Measurements from ENCODE around the gene GRIK3.

Gene GRIK3

DNA sequence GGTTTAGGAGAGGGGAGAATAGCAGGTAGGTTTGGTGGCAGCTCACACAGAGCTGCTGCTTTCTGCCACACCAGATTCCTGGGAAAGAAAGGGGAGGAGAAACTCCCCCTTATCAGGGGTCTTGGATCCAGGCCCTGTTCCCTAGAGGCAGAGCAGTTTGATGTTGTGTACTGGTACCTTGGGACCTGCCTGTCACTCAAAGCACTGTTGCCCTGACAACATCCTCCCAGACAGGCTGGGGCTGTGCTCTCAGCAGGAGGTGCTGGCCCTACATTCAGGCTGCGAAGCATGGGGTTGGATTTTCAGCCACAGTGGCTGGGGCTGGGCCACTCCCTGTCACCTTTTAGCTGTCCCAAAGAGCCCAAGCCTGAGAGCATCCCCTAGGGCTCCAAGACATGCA is 188.0 kb downstream of the GRIK3 start:
- no peak for DNase-seq

DNA sequence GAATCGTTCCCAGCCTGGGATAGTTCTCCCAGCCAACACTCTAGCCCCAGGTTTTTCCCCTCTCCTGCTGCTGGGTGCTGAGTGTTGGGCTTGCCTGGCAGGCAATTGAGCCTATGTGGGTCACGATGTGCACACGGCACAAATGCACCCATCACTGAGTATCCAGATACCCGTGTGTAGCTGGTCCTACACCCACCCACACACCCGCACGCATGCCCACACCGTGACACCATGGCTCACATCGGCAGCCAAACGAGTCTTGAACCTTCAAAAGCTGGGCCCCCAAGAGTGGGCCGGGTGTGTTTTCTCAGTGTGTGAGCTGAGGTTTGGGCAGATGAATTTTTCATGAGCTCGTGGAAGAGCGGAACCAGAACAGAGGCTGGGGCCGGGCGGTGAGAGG is 188.5 kb downstream of the GRIK3 start:
- no peak for DNase-seq

DNA sequence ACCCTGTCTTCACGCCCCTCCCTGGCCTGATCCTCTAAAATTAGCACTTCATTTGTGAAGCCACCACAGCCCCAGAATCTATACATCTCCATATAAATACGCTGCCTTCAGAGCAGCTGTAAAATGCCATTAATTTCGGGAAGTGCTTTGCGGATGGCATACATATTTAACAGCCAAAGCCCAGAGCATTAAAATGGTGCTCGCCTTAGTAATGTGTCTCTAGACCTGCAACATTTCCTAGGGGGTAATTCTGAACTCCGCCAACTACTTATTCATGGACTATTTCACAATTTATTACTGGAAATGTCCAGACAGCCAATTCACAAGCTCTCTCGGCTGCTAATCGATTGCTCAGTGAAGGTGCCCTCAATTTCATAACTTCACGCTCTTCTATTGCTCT is 189.4 kb downstream of the GRIK3 start:
- no peak for DNase-seq

DNA sequence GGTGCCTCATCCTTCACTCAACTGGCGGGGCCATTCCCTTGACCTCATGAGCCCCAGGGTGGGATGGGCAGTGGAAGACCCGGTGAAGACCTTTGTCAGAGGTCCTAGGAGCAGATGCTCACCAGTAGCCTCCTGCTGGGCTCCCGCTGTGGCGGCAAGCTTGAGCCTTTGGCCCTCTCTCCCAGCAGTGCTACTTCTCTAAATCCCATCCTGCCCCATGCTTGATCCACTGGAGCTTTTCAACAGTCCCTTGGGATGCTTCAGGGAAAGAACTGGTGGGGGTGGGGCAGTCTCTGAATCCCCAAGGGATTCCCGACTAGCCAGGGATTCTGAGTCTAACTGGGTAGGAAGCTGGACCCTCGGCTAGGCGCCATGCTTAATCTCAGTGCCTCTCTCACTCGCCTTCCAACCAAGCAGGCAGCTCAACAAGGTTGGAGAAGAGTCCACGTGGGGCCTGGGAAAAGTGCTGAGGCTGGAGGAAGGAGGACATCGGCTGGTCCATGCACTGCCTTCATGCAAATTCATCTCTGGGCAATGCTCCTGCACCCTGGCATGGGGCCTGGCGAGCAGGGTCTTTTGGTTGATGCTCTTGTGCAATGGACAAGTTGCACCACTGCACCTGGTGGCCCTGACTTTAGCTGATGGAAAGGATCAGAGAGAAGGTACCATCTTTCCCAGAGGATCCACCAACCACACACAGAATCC is 190.3 kb downstream of the GRIK3 start:
- no peak for DNase-seq

DNA sequence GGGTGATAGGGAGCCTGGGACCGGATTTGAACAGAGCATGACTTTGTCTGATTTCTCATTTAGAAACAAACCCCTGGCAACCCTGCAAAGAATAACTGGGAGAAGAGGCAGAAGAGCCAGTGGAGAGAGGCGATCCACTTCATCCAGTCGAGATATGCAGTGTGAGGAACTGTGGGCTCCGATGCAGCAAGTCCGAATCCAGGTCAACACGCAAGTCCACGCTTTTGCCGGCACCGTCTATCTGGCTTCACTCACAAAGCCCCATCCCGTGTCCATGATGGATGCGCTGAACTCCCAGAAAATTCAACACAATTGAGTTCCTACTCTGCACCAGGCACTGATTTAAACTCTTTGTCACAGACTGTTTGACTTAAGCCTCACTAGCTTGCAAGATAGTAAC is 191.3 kb downstream of the GRIK3 start:
- no peak for DNase-seq

DNA sequence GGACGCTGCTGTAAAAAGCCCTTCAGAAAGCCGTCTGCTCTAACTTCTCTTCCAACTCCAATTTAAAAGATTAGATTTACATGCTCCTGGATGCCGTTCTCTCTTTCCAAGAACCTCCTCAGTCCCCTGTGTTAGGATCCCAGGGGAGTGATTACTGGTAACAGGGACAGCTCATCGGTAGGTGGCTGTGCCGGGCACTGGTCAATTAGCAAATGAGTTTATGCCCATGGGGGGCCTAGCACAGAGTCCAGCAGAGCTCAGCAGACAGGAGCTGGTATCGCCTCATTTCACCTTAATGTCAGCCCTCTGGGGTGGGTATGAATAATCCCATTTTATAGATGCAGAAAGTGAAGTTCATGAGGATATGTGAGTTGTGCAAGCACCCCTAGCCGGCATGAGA is 191.9 kb downstream of the GRIK3 start:
- no peak for DNase-seq

DNA sequence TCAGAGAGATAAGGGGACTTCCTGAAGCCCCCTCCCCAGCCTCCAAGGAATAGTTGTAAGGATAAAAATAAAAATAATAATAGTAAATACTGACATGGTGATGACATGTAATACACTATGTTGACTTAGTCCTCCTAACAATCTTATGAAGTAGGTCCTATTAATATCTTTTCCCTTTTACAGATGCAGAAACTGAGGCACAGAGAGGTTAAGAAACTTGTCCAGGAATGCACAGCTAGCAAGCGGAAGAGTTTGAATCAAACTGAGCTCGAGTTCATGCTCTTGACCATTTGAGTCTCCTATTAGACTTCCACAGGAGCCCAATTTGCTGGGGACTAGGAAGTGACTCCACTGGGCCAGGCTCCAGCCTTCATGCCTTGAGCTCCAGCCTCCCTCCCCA is 194.8 kb downstream of the GRIK3 start:
- DNase-seq: no peak

DNA sequence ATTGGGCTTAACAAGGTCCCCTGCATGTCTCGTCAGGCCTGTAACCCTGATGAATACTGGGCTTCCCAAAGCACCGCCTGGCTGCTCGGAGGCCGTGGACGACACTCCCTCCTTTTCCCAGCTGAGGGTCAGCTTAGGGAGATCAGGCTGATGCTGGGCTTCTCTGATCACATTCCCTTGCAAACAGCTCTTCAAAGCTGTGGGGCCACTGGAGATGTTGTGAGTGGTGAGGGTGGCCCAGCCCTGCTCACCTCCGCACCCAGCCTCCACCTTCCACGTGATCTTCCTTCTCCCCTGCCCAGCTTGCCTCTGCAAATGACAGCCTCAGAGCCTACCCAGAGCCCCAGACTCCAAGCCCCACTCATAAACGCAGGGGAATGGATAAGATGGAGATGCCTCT is 195.4 kb downstream of the GRIK3 start:
- no peak for DNase-seq

DNA sequence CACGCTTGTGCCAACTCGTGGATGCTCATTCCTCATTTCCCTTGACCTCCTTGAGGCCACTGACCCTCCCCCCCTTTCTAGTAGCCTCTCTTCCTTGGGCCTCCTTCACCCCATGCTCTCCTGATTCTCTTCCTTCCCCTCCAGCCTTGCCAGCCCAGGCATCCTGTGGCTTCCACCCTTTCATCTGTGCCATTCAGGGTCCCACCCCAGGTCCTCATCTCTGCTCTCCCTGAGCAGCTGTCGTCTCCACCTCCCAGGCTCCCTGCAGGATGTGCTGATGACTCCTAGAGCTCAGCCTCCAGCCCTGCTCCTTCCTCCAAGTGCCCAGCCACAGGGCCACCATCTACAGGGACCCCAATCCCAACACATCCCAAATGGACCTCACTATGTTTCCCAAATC is 197.4 kb downstream of the GRIK3 start:
- DNase-seq: no peak

DNA sequence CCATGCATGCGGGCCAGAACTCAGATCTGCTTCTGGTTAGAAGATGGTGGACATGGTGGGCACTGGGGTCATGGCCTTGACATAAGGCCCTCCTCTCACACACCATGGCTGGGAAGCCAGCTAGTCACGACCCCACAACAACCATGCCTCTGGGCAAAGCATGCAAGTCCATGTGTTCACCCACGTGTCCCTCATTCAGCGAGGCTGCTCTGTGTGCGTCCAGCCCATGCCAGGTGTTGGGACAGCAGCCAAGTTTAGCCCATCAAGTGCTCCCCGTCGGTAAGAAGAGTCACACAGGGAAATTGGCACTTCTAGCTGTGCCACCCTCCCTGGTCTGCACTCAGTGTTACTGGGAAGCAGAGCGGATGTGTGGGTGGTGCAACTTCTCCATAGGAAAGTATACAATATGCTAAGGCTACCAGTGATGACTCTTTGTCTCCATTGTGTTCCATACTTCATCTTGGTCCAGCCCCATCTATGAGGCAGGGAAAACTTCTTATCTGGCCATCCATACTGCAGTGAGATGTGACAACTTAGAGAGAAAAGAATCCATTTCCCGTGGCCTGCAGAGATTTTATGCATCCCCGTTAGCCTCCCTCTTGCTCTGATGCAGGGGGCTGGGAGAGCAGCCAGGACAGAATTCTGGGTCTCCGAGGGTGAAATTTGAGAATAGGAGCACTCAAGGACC is 198.0 kb downstream of the GRIK3 start:
- DNase-seq: no peak

DNA sequence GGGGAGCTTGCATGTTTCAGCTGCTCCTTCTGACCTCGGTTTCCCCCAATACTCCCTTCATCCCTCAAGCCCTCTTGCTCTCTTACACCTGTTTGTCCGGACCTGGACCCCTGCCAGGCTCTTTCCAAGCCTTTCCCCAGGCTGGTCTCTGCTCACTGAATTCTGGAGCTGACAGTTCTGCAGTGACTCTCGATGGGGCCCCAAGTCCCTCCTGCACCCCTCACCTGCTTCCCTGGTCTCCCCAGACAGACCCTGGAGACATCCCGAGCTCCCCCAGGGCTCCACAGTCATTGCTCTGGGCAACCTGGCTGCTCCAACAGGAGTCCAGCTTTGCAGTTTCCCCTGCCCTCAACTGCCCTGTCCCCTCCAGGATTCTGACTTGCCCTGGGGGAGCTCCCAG is 198.6 kb downstream of the GRIK3 start:
- no peak for DNase-seq

DNA sequence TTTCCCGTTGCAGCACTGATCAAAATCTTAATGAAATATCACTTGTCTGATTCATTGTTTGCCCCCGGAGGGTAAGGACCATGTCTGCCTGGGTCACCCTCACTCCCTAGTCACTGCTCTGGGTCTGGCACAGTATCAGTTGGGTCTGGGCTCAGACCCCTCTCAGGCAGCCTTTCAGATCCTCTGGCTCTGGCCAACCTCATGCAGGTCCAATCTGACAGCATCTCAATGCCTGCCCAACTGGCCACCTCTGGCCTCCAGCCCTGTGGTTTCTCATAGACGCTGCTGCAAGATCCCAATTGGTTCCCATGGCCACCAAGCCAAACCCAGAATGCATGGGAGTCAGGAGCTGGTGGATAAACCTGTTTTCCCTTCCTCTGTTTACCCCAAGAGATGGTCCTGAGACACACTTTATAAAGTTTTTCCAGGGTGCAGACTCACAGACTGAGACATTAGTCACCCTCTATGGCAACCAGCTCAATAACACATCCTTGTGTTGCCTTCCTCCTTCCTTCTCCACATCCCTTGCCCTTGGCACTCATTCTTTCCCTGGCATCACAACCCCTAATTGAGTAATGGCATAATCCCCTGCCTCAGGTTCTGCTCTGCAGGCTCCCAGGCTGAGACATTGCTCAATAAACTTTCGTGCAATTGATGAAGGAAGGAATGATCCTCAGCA is 199.2 kb downstream of the GRIK3 start:
- no peak for DNase-seq

DNA sequence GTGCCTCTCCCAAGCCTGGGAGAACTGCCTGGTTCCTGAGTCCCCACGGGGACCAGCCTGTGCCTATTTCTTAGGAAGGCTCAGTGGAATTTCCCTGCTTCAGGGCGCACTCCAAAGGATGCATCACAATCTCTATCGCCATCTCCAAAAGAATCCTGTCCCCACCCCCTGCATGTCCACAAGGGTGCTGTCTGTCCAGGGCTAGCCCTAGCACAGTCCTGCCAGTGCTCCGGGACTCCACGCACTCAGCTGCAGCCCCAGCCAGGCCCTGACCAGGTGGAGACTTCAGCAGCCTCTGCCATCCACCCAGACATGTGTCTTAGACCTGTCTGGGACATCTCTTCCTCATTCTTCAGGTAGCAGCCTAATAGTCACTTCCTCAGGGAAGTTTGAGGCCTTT is 199.7 kb downstream of the GRIK3 start:
- DNase-seq: no peak

DNA sequence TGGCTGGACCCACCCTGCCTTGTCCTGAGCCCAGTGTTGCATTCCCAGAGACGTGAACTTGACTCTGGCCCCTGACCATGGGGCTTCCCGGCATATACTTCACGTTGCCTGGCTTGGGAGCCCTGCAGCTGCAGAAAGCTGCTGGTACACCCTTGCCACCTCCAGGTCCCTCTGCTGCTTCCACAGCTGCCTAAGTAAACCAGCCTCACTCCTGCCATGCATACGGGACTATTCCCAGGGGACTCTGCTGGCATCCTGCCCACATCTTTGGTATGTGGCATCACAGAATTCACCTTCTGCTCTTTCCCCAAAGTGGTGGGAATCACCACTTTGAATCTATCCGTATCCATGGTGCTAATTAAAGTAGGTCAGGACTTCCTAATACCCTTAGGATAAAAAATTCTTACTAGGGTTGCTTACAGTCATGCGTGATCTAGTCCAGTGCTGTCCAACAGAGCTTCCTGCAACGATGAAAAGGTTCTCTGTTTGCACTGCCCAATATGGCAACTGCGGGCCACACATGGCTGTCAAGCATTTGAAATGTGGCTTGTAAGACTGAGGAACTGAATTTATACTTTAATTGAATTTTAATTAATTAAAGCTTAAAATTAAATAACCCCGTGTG is 203.0 kb downstream of the GRIK3 start:
- no peak for DNase-seq

DNA sequence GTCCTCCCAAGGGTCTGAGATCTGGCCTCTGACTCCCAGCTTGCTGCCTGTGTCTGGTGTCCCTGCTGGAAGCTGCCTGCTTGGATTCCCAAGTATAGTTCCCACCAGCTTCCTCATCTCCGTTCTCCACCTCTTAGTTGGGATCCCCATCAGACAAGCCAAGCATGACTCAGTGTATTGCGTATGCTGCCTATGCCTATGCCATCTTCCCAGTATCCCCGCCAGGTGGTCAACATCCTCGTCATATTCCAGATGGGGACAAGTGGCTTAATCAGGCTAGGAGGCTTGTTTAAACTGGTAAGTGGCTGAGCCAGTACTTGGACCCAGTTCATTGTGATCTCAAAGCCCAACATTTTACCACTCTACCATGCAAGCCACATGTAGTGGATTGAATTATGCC is 204.4 kb downstream of the GRIK3 start:
- DNase-seq: no peak

DNA sequence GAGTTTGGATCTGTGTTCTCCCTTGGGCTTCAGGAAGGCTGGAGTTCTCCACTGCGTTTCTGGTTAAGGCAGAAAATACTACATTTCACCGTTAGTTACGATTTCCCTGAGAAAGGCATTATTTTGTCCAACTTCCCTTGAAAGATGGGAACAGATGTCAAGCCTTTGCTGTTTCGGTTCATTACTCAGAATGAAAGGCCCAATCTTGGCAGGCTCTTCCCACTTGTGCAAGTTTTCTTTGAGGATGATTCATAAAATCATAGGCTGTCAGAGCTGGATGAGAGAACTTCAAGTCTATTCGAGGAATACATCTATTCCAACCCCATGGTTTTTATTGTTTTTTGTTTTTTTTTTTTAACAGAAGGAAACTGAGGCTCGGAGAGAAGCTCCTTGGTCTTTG is 205.2 kb downstream of the GRIK3 start:
- no peak for DNase-seq

DNA sequence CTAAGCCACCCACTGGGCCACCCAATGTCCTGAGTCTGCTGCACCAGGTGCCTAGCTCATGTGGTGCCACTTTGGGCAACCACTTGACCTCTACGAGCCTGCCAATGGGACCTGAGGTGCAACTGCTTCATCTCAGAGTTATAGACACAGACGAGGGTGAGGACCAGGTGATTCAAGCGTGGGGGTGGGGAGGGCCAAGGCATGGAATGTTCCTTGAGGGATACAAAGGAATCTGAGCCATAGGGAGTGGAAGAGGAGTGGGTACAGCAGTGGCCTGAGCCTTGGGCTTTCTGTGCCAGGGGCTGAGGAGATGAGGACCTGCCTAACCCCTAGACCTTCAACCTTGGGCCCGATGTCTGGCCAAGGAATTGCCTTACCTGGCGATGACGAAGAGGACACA is 209.1 kb downstream of the GRIK3 start:
- no peak for DNase-seq

DNA sequence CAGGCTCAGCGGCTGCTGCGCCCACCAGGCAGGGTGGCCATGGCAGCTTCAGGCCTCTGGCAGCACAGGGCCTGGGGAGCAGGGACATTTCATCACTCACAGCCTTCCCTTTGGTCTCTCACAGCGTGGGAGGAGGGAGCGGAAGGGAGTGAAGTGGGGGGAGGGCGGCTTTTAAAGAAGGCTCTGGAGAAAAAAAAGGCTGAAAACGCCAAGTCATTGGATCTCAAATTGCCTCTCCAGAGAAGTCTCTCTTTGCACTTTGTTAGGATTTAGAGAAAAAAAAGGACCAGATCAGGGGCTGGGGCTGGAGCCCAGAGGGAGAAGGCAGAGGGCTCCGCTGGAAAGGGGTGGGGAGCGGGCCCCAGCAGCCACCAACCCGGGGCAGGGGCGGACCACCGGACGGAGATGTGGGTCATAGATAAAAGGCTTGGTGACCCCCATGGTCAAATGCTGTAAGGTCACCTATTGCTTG is 209.9 kb downstream of the GRIK3 start:
- DNase-seq: no peak

DNA sequence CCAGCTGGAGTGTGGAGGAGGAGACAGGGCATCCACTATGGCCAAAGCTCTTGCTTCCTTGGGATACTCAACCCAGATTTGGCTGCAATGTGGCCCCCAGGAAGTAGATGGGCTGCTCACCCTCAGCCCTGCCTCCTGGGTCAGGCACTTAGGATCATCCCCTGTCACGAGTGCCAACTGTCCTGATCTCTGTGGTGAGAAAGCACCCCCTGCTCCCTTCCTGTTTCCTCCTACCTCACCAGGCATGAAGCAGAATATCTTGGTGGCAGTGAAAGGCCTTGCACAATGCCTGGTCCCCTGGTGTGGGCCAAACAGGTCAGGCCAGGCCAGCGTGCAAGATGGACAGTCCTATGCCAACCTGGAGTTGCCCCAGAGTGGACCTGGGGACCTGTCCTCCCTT is 211.7 kb downstream of the GRIK3 start:
- no peak for DNase-seq

DNA sequence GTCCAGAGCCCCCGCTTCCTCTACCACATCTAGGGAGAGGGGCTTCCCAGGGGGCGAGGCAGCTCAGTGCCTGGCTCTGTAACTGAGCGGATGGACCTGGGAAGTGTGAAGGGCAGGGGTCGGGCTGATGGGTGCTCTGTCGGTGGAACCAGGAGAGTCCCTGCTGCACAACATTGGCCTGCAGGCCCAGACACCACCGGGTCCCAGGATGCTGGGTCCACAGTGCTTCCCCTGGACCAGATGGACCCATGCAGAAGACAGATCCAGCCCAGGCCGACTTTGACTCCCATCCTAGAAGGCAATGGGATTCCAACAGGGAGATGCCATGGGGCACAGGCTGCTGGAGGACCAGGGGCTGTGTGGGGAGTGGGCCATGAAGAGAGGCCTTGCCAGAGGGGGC is 212.9 kb downstream of the GRIK3 start:
- DNase-seq: no peak

DNA sequence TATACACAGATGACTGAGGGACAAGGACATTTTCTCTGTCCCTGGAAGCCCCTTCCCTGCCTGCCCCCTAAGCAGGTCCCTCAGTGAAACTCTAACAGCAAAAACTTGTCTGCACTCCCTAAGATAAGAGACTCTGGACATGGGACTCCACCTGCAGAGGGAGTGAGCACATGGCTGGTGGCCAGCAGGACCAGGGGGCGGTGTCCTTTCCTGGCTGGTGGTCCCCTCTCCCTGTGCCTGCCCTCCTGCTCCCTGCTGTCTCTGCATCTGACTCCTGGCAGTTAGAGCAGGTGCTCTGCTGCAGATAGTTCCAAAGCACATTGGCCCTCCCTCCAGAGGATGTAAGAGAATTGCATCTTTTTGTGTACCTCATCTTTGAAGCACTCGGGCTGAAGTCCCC is 215.5 kb downstream of the GRIK3 start:
- no peak for DNase-seq

DNA sequence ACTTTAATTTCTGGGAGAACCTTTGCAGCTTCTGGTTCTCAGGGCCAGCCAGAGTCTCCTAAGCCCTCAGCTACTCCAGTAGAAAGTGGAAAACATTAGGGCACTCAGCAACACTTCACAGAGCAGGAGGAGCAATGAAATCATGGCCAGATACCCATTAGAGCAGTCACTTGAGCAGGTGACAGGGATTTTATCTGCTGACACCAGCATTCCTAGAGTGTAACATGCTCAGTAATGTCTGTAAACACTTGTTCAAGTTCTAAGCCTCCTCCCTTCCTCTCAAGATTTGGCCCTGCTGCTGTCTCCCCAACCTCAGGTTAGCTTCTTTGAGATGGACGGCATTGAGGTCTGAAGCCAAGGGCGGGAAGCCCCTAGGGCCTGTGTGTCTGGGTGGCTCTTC is 218.0 kb downstream of the GRIK3 start:
- DNase-seq: no peak

DNA sequence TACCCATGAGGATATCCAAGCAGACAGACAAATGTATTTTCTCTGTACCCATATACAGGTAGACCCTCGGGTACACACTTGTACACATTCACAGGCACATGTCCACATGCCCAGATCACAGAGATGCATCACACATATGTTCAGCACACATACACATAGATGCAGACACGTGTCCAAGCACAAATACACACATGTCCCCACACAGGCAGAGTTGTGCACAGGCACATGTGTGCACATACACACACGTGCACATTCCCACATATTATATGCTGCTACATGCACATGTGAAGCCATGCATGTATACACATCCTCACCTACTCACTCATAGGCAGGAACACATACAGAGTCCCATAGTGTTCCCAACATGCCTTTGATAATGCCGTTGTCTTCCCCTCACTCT is 219.5 kb downstream of the GRIK3 start:
- no peak for DNase-seq

DNA sequence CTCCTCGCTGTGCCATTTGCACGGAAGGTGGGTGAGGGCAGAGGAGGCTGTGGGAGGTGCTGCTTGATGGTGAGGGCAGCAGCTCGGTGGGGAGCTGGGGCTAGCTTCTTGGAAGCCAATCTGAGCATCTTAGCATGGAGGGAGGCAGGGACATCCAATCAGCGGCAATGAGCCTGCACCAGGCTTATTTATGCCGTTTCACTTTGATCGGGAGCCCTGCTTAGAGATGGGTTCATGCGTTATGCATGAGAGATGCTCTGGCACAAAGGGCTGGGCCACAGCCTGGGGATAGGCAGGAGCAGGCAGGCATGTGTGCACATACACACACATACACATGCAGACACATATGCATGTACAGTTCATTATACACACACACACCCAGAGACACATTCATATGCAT is 220.2 kb downstream of the GRIK3 start:
- no peak for DNase-seq
